ENCODE results near the gene ATP11A.

ATP11A gene

GRCh38 chr13:112689303-112690245 is at the start of gene ATP11A:
Gene ATP11A, plus strand, starts transcription at chr13:112690038. Its CDS starts 379 bp downstream, at chr13:112690417.
- Histone ChIP-seq H3K4me3 (ENCODE audit: low read length) (peak within 1 kb of the TSS; percentile 85), H3K27ac (ENCODE audit: low read length) (no peak within 1 kb of the TSS), H3K9ac (ENCODE audit: low read depth, low read length) (peak within 1 kb of the TSS; percentile 75; the same call in 1 of the 2 replicates), H3K27me3 (ENCODE audit: insufficient read depth, low read length) (peaks cover 15% of the 10 kb centered on the region; the same call in 1 of the 2 replicates), H3K4me1 (ENCODE audit: insufficient read depth, low read length) (peaks cover 21% of the 10 kb centered on the region), H3K9me3 (ENCODE audit: insufficient read depth, low read depth, low read length) (no peaks in the 10 kb centered on the region), H3K36me3 (ENCODE audit: insufficient read depth, low read depth, low read length) (no peaks in the 10 kb centered on the region)

- H3K4me1 ChIP-seq (ENCODE audit: insufficient read depth, low read length), result no peaks in the 10 kb centered on the region
- no peak overlapping the region for H3K27ac ChIP-seq (ENCODE audit: low read length)
These were observed 48.3 kb upstream of the ATP11A start for GRCh38 chr13:112641456-112642089.

GRCh38 chr13:112642090-112642460 is 47.8 kb upstream of the ATP11A start:
- Histone ChIP-seq H3K27ac (ENCODE audit: low read length) (no peak overlapping the region), H3K36me3 (ENCODE audit: insufficient read depth, low read depth, low read length) (no peaks in the 10 kb centered on the region), H3K9ac (ENCODE audit: low read depth, low read length) (no peak overlapping the region), H3K9me3 (ENCODE audit: insufficient read depth, low read depth, low read length) (no peaks in the 10 kb centered on the region), H3K27me3 (ENCODE audit: insufficient read depth, low read length) (peaks cover 29% of the 10 kb centered on the region), H3K4me3 (ENCODE audit: low read length) (no peak overlapping the region), H3K4me1 (ENCODE audit: insufficient read depth, low read length) (no peaks in the 10 kb centered on the region)

More at GRCh38 chr13:112641456-112642089, 48.3 kb upstream of the ATP11A start:
- no peaks in the 10 kb centered on the region for H3K9me3 ChIP-seq (ENCODE audit: insufficient read depth, low read depth, low read length)
- H3K27me3 ChIP-seq (ENCODE audit: insufficient read depth, low read length), result peaks cover 29% of the 10 kb centered on the region
- H3K4me3 ChIP-seq (ENCODE audit: low read length), result no peak overlapping the region
- H3K9ac ChIP-seq (ENCODE audit: low read depth, low read length), result no peak overlapping the region
- no peaks in the 10 kb centered on the region for H3K36me3 ChIP-seq (ENCODE audit: insufficient read depth, low read depth, low read length)

- no peak overlapping the region for H3K4me3 ChIP-seq (ENCODE audit: low read length)
- H3K36me3 ChIP-seq (ENCODE audit: insufficient read depth, low read depth, low read length), result no peaks in the 10 kb centered on the region
- no peaks in the 10 kb centered on the region for H3K4me1 ChIP-seq (ENCODE audit: insufficient read depth, low read length)
- H3K27ac ChIP-seq (ENCODE audit: low read length), result no peak overlapping the region
- H3K27me3 ChIP-seq (ENCODE audit: insufficient read depth, low read length), result peaks cover 18% of the 10 kb centered on the region
- H3K9me3 ChIP-seq (ENCODE audit: insufficient read depth, low read depth, low read length), result no peaks in the 10 kb centered on the region
- no peak overlapping the region for H3K9ac ChIP-seq (ENCODE audit: low read depth, low read length)
These were observed 45.9 kb upstream of the ATP11A start for GRCh38 chr13:112643759-112644459.

- H3K36me3 ChIP-seq (ENCODE audit: insufficient read depth, low read depth, low read length), result no peaks in the 10 kb centered on the region
- H3K27me3 ChIP-seq (ENCODE audit: insufficient read depth, low read length), result peaks cover 3% of the 10 kb centered on the region; the same call in 1 of the 2 replicates
- H3K9me3 ChIP-seq (ENCODE audit: insufficient read depth, low read depth, low read length), result no peaks in the 10 kb centered on the region
- H3K27ac ChIP-seq (ENCODE audit: low read length), result no peak overlapping the region
- no peak overlapping the region for H3K9ac ChIP-seq (ENCODE audit: low read depth, low read length)
- H3K4me3 ChIP-seq (ENCODE audit: low read length), result no peak overlapping the region
- no peaks in the 10 kb centered on the region for H3K4me1 ChIP-seq (ENCODE audit: insufficient read depth, low read length)
These were observed 44.4 kb upstream of the ATP11A start for GRCh38 chr13:112645327-112645914.

GRCh38 chr13:112647256-112647655 is 42.6 kb upstream of the ATP11A start:
- Histone ChIP-seq H3K9ac (ENCODE audit: low read depth, low read length) (no peak overlapping the region), H3K4me1 (ENCODE audit: insufficient read depth, low read length) (no peaks in the 10 kb centered on the region), H3K36me3 (ENCODE audit: insufficient read depth, low read depth, low read length) (no peaks in the 10 kb centered on the region), H3K27me3 (ENCODE audit: insufficient read depth, low read length) (no peaks in the 10 kb centered on the region), H3K4me3 (ENCODE audit: low read length) (no peak overlapping the region), H3K27ac (ENCODE audit: low read length) (no peak overlapping the region), H3K9me3 (ENCODE audit: insufficient read depth, low read depth, low read length) (no peaks in the 10 kb centered on the region)

GRCh38 chr13:112648101-112648500 is 41.7 kb upstream of the ATP11A start:
- no peaks in the 10 kb centered on the region for H3K27me3 ChIP-seq (ENCODE audit: insufficient read depth, low read length)
- no peaks in the 10 kb centered on the region for H3K9me3 ChIP-seq (ENCODE audit: insufficient read depth, low read depth, low read length)
- H3K4me3 ChIP-seq (ENCODE audit: low read length), result no peak overlapping the region
- H3K36me3 ChIP-seq (ENCODE audit: insufficient read depth, low read depth, low read length), result no peaks in the 10 kb centered on the region
- no peak overlapping the region for H3K27ac ChIP-seq (ENCODE audit: low read length)
- H3K4me1 ChIP-seq (ENCODE audit: insufficient read depth, low read length), result no peaks in the 10 kb centered on the region
- no peak overlapping the region for H3K9ac ChIP-seq (ENCODE audit: low read depth, low read length)

- H3K9me3 ChIP-seq (ENCODE audit: insufficient read depth, low read depth, low read length), result no peaks in the 10 kb centered on the region
These were observed 40.7 kb upstream of the ATP11A start for GRCh38 chr13:112648966-112649690.

GRCh38 chr13:112651311-112651710 is 38.5 kb upstream of the ATP11A start:
- H3K9me3 ChIP-seq (ENCODE audit: insufficient read depth, low read depth, low read length), result no peaks in the 10 kb centered on the region
- H3K27ac ChIP-seq (ENCODE audit: low read length), result no peak overlapping the region
- no peak overlapping the region for H3K4me3 ChIP-seq (ENCODE audit: low read length)
- no peaks in the 10 kb centered on the region for H3K36me3 ChIP-seq (ENCODE audit: insufficient read depth, low read depth, low read length)
- no peak overlapping the region for H3K9ac ChIP-seq (ENCODE audit: low read depth, low read length)
- H3K4me1 ChIP-seq (ENCODE audit: insufficient read depth, low read length), result no peaks in the 10 kb centered on the region
- no peaks in the 10 kb centered on the region for H3K27me3 ChIP-seq (ENCODE audit: insufficient read depth, low read length)

More at GRCh38 chr13:112648966-112649690, 40.7 kb upstream of the ATP11A start:
- no peak overlapping the region for H3K4me3 ChIP-seq (ENCODE audit: low read length)
- H3K4me1 ChIP-seq (ENCODE audit: insufficient read depth, low read length), result no peaks in the 10 kb centered on the region
- H3K36me3 ChIP-seq (ENCODE audit: insufficient read depth, low read depth, low read length), result no peaks in the 10 kb centered on the region
- H3K9ac ChIP-seq (ENCODE audit: low read depth, low read length), result no peak overlapping the region
- no peaks in the 10 kb centered on the region for H3K27me3 ChIP-seq (ENCODE audit: insufficient read depth, low read length)
- no peak overlapping the region for H3K27ac ChIP-seq (ENCODE audit: low read length)

GRCh38 chr13:112651750-112652511 is 37.9 kb upstream of the ATP11A start:
- H3K27me3 ChIP-seq (ENCODE audit: insufficient read depth, low read length), result no peaks in the 10 kb centered on the region
- H3K36me3 ChIP-seq (ENCODE audit: insufficient read depth, low read depth, low read length), result no peaks in the 10 kb centered on the region

More at GRCh38 chr13:112651750-112652511, 37.9 kb upstream of the ATP11A start:
- Histone ChIP-seq H3K27ac (ENCODE audit: low read length) (no peak overlapping the region), H3K9me3 (ENCODE audit: insufficient read depth, low read depth, low read length) (no peaks in the 10 kb centered on the region), H3K4me3 (ENCODE audit: low read length) (no peak overlapping the region), H3K9ac (ENCODE audit: low read depth, low read length) (no peak overlapping the region), H3K4me1 (ENCODE audit: insufficient read depth, low read length) (no peaks in the 10 kb centered on the region)
